OCI-LY3 (cell line): ENCODE data around the gene RSRP1.

ENCODE experiments used
- H2AFZ ChIP-seq: fragments of 200-600, 300-600 bp; shearing (Covaris generic); 2 replicates; pipeline ENCODE4 v1.6.0; 2014; ENCODE audit warnings: antibody characterized with exemption, low read depth, low read length
- H3K27ac ChIP-seq: fragments of 200-600, 300-600 bp; sonication (generic); 2 replicates; pipeline ENCODE4 v1.5.1; 2014; ENCODE audit warnings: mild to moderate bottlenecking, low read length, moderate library complexity, mixed read lengths
- H3K27me3 ChIP-seq: fragments of 200-600, 300-600 bp; sonication (generic); 2 replicates; pipeline ENCODE4 v1.6.1; 2014; ENCODE audit warnings: low read depth, low read length, mixed read lengths
- H3K36me3 ChIP-seq: fragments of 200-600, 300-600 bp; sonication (generic); replicated peaks from 2 replicates; pipeline ENCODE3; 2014; ENCODE audit warnings: low read depth, low read length, mixed read lengths
- H3K4me1 ChIP-seq: fragments of 300-600, 200-600 bp; sonication (generic); 2 replicates; pipeline ENCODE4 v1.6.1; 2014; ENCODE audit warnings: low read length, mixed read lengths
- H3K4me2 ChIP-seq: fragments of 200-600, 300-600 bp; sonication (generic); 2 replicates; pipeline ENCODE4 v1.6.1; 2014; ENCODE audit warnings: low read length, mixed read lengths
- H3K4me3 ChIP-seq: fragments of 300-600, 200-600 bp; sonication (generic); 2 replicates; pipeline ENCODE4 v1.5.1; 2014; ENCODE audit warnings: antibody characterized with exemption, mild to moderate bottlenecking, low read length, moderate library complexity
- H3K79me2 ChIP-seq: fragments of 300-600, 200-600 bp; shearing (Covaris generic); 2 replicates; pipeline ENCODE4 v1.6.1; 2014; ENCODE audit warnings: mild to moderate bottlenecking, low read length, mixed read lengths
- H3K9ac ChIP-seq: fragments of 300-600, 200-600 bp; shearing (Covaris generic); 2 replicates; pipeline ENCODE4 v1.6.0; 2014; ENCODE audit warnings: mild to moderate bottlenecking, low read length, moderate library complexity
- H3K9me3 ChIP-seq: fragments of 200-600, 300-600 bp; shearing (Covaris generic); 2 replicates; pipeline ENCODE4 v1.6.1; 2014; ENCODE audit warnings: low read length, mixed read lengths; ENCODE audit not compliant: insufficient read depth
- H4K20me1 ChIP-seq: fragments of 200-600, 300-600 bp; sonication (generic); 2 replicates; pipeline ENCODE4 v1.6.1; 2016; ENCODE audit warnings: low read length, mixed read lengths; ENCODE audit not compliant: insufficient read depth
- CTCF ChIP-seq: fragments of 200-600, 300-600 bp; sonication (generic); IDR thresholded peaks from 2 replicates; pipeline ENCODE4 v1.5.1; 2014; ENCODE audit warnings: antibody characterized with exemption, low read length, low read depth
- EZH2phosphoT487 ChIP-seq: fragments of 200-600 bp; shearing (Covaris generic); IDR thresholded peaks from 2 replicates; pipeline ENCODE4 v1.6.1; 2018; ENCODE audit warnings: antibody characterized with exemption, mixed run types, low read depth

The RSRP1 gene

GRCh38 chr1:25197982-25198662 lies 49.1 kb downstream of the RSRP1 start:
- H3K27ac ChIP-seq = no peak overlapping the region
- H3K79me2 ChIP-seq = no peaks in the 10 kb centered on the region
- no peak overlapping the region for H3K9ac ChIP-seq
- no peaks in the 10 kb centered on the region for H3K9me3 ChIP-seq
- H3K4me1 ChIP-seq = no peaks in the 10 kb centered on the region
- H3K27me3 ChIP-seq = no peaks in the 10 kb centered on the region
- H2AFZ ChIP-seq = 0 out of 2 replicates have a peak overlapping the region, but pooled peaks have one; percentile 13
- H3K4me2 ChIP-seq = no peak overlapping the region; the same call in 1 of the 2 replicates
- H4K20me1 ChIP-seq = no peaks in the 10 kb centered on the region
- no peaks in the 10 kb centered on the region for H3K36me3 ChIP-seq
- no peak for TF ChIP-seq CTCF
- no peak for TF ChIP-seq EZH2phosphoT487
- H3K4me3 ChIP-seq = no peak overlapping the region

- Histone ChIP-seq H3K4me2 (no peak overlapping the region), H3K9ac (no peak overlapping the region), H3K9me3 (no peaks in the 10 kb centered on the region), H3K36me3 (no peaks in the 10 kb centered on the region), H3K4me1 (no peaks in the 10 kb centered on the region), H2AFZ (no peak overlapping the region), H3K27me3 (no peaks in the 10 kb centered on the region), H3K27ac (no peak overlapping the region), H4K20me1 (no peaks in the 10 kb centered on the region), H3K4me3 (no peak overlapping the region), H3K79me2 (no peaks in the 10 kb centered on the region)
- no peak for TF ChIP-seq EZH2phosphoT487
- TF ChIP-seq CTCF = no peak
These were observed 49.8 kb downstream of the RSRP1 start for GRCh38 chr1:25197235-25197975.

- TF ChIP-seq CTCF (no peak), EZH2phosphoT487 (no peak)
These were observed 50.4 kb downstream of the RSRP1 start for GRCh38 chr1:25196830-25197229.

GRCh38 chr1:25195835-25196234 lies 51.4 kb downstream of the RSRP1 start:
- Histone ChIP-seq H3K27me3 (no peaks in the 10 kb centered on the region), H3K4me2 (no peak overlapping the region), H4K20me1 (no peaks in the 10 kb centered on the region)

More at GRCh38 chr1:25196830-25197229, 50.4 kb downstream of the RSRP1 start:
- Histone ChIP-seq H3K27me3 (no peaks in the 10 kb centered on the region), H3K9ac (no peak overlapping the region), H3K36me3 (no peaks in the 10 kb centered on the region), H3K79me2 (no peaks in the 10 kb centered on the region), H3K4me3 (no peak overlapping the region), H3K27ac (no peak overlapping the region), H4K20me1 (no peaks in the 10 kb centered on the region), H3K4me1 (no peaks in the 10 kb centered on the region), H3K9me3 (no peaks in the 10 kb centered on the region), H2AFZ (no peak overlapping the region), H3K4me2 (no peak overlapping the region)

More at GRCh38 chr1:25195835-25196234, 51.4 kb downstream of the RSRP1 start:
- no peak overlapping the region for H3K9ac ChIP-seq
- no peaks in the 10 kb centered on the region for H3K9me3 ChIP-seq
- no peaks in the 10 kb centered on the region for H3K4me1 ChIP-seq
- H3K36me3 ChIP-seq = no peaks in the 10 kb centered on the region
- TF ChIP-seq EZH2phosphoT487 (no peak), CTCF (no peak)
- H3K27ac ChIP-seq = no peak overlapping the region
- no peaks in the 10 kb centered on the region for H3K79me2 ChIP-seq
- H3K4me3 ChIP-seq = no peak overlapping the region
- no peak overlapping the region for H2AFZ ChIP-seq
